HG03565 (cell line): ENCODE data around the gene FBXL7.

Experiments
- ATAC-seq: cut with Tn5 transposase; IDR thresholded peaks from one replicate; pipeline ENCODE4 v1.9.1; 2021; ENCODE audit warnings: mild to moderate bottlenecking, moderate library complexity; ENCODE audit not compliant: unreplicated experiment

Gene FBXL7

GRCh38 chr5:15983392-15983791 is 483.4 kb downstream of the FBXL7 start:
- no peak for ATAC-seq
